ENCODE data around the gene NEDD4L. TPM values are rescaled to one million over a fixed set of nuclear protein-coding genes. Genes with fewer than 3 reads are reported as not detected.

The NEDD4L gene
- total and polyA plus RNA-seq, 8 donors = 45.0 to 113 (median 66.4) TPM

DNA sequence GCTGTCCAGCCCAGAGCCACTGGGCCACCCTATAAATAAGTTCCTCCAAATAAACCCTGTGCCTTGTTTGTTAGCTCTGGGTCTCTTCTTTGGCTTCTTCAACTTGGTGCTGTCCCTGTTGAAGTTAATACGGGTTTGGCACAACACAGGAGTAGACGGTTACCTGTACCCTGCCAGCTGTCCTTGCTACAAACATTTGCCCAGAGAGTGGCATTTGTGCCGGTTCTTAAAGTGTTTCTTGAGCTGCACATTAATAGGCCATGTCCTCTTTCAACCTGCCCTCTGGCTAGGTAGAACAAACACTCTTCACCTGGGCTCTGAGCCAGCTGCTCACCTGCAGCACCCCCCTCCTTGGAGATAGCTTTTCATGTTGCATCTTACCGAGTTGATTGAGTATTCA, 139.2 kb downstream of the NEDD4L start:
- intact Hi-C loops (cut with DNase I) = loop anchor here in 1 of 3 donors (10.0 kb wide), 1 partner anchor 142 kb away; no protein-coding TSS in a partner anchor
- WGBS, 2 donors = 17 to 20% methylated on average over 4 of the region's 4 CpGs
- H3K9me3 ChIP-seq = no peaks in the 10 kb centered on the region
- no peak overlapping the region for H3K4me3 ChIP-seq
- H3K4me1 ChIP-seq = peaks cover 14 to 40% (median 31%) of the 10 kb centered on the region in 3 donors
- H3K36me3 ChIP-seq = no peaks in the 10 kb centered on the region
- H3K27ac ChIP-seq = no peak overlapping the region
- peak in 2 of 6 donors; percentile 41 to 46 for DNase-seq
- no peak for FAIRE-seq
- H3K27me3 ChIP-seq = no peaks in the 10 kb centered on the region
- TF ChIP-seq, protein P1, sequence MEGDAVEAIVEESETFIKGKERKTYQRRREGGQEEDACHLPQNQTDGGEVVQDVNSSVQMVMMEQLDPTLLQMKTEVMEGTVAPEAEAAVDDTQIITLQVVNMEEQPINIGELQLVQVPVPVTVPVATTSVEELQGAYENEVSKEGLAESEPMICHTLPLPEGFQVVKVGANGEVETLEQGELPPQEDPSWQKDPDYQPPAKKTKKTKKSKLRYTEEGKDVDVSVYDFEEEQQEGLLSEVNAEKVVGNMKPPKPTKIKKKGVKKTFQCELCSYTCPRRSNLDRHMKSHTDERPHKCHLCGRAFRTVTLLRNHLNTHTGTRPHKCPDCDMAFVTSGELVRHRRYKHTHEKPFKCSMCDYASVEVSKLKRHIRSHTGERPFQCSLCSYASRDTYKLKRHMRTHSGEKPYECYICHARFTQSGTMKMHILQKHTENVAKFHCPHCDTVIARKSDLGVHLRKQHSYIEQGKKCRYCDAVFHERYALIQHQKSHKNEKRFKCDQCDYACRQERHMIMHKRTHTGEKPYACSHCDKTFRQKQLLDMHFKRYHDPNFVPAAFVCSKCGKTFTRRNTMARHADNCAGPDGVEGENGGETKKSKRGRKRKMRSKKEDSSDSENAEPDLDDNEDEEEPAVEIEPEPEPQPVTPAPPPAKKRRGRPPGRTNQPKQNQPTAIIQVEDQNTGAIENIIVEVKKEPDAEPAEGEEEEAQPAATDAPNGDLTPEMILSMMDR (IDR thresholded peaks at IDR 0.05) = no peak
- ATAC-seq = peak; percentile 6 to 67 (median 29)

DNA sequence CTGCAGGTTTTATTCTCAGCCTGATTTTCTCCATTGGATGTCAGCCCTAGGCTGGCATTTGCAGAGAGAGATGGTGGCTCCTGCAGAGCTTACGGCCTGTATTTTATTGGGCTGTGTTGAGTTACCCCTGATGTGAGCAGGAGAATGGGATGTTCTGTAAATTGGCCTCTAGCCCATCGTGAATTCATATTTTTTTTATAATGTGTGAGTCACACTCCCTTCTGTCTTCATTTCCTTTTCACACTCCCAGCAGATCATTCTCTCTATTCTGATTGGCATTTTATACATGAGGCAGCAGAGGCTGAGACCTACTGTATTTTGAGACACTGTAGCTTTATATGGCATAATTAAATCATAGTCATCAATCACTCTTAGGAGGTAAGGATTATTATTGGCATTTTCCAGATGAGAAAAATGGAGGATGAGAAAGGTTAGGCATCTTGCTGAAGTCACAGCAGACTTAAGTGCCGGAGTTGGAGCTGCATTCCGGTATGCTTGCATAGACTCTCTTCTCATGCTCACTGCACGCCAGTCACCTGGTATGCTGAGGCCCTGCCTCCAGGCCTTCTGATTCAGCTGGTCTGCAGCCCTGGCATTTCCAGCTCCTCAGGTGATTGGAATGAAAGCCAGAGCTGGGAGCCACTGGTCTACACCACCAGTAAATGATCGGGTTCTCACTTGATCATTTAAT, 142.4 kb downstream of the NEDD4L start:
- WGBS, 2 donors = 27 to 35% methylated on average over 6 of the region's 6 CpGs
- no peak for FAIRE-seq

DNA sequence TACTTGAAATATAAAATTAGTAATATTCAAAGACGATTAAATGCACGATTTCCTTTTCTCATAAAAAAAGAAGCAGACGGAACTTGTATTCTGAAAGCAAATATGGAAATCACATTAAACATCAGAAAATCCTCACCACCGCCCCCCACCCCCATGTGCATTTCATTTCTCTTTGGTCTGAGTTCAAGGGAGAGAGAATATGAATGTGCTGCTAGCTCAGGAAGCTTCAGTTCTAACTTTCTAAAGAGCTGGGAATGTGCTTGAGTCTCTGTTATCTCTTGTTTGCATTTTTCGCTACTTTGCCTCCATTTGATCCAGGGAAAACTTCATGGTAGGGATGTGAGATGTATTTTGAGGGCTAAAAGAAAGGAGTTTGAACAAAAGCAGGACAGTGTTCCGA, 143.6 kb downstream of the NEDD4L start:
- ATAC-seq (no peak), DNase-seq (no peak), FAIRE-seq (no peak)
- H3K27me3 ChIP-seq = no peaks in the 10 kb centered on the region
- no peak overlapping the region for H3K27ac ChIP-seq
- H3K4me3 ChIP-seq = no peak overlapping the region
- H3K36me3 ChIP-seq = no peaks in the 10 kb centered on the region
- H3K4me1 ChIP-seq = peaks cover 13 to 17% (median 13%) of the 10 kb centered on the region in 3 donors
- TF ChIP-seq, protein P1 (IDR thresholded peaks at IDR 0.05) = no peak
- intact Hi-C loops (cut with DNase I) = loop anchor here in 1 of 3 donors (10.0 kb wide), 1 partner anchor 137 kb away; no protein-coding TSS in a partner anchor
- 93 to 97% methylated on average over 6 of the region's 6 CpGs for WGBS, 2 donors
- H3K9me3 ChIP-seq = no peaks in the 10 kb centered on the region

More for the DNA sequence above, 142.4 kb downstream of the NEDD4L start:
- Histone ChIP-seq H3K4me3 (no peak overlapping the region), H3K27me3 (no peaks in the 10 kb centered on the region), H3K36me3 (no peaks in the 10 kb centered on the region), H3K9me3 (no peaks in the 10 kb centered on the region), H3K4me1 (peaks cover 14 to 17% (median 14%) of the 10 kb centered on the region in 3 donors), H3K27ac (peak overlapping the region in 2 of 4 donors; percentile 45 to 56)
- ATAC-seq (peak; percentile 57 to 94 (median 82)), DNase-seq (peak in 4 of 6 donors; percentile 42 to 67 (median 46))
- TF ChIP-seq, protein P1 (IDR thresholded peaks at IDR 0.05) = no peak
- intact Hi-C loops (cut with DNase I) = loop anchor here in 1 of 3 donors (10.0 kb wide), 1 partner anchor 138 kb away; no protein-coding TSS in a partner anchor

DNA sequence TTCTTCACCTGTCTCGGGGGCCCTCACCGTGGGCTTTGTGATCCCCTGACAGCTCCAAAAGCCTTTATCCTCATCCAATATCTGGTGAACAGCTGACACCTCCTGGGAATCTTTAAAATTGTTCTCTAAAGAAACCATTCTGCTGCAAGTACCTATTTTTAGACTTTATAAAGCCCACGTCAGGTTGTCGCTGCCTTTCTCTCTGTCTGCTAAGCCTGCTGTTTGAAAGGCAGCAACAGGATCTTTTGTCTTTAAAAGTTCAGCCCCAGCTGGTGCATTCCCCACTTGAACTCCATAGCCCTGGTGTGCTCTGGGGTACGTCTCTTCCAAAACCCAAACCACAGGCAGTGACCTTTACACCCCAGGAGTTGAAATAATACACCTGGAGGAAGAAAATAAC, 145.0 kb downstream of the NEDD4L start:
- TF ChIP-seq, protein P1 (IDR thresholded peaks at IDR 0.05) = no peak
- 83% methylated on average over 5 of the region's 5 CpGs for WGBS, 2 donors
- Histone ChIP-seq H3K36me3 (no peaks in the 10 kb centered on the region), H3K27me3 (no peaks in the 10 kb centered on the region), H3K9me3 (no peaks in the 10 kb centered on the region), H3K4me1 (peaks cover 7 to 17% (median 9%) of the 10 kb centered on the region in 3 donors), H3K27ac (no peak overlapping the region), H3K4me3 (no peak overlapping the region)
- FAIRE-seq (no peak), DNase-seq (no peak), ATAC-seq (no peak)
- intact Hi-C loops (cut with DNase I) = loop anchor here in 1 of 3 donors (10.0 kb wide), 1 partner anchor 136 kb away; no protein-coding TSS in a partner anchor

Data from pancreas (tissue), 10 donors.